ENCODE measurements around the gene C11orf54. TPM values are rescaled to one million over a fixed set of nuclear protein-coding genes. Genes with fewer than 3 reads are reported as not detected.
"Not testable (repeated sequence)": the region's sequence is repeated elsewhere in the genome, so short reads cannot be mapped to it uniquely, and the experiment has no call there.

C11orf54 gene
- total RNA-seq, 4 donors from 2014 or later: 23.4 to 43.1 (median 37.1) TPM

DNA sequence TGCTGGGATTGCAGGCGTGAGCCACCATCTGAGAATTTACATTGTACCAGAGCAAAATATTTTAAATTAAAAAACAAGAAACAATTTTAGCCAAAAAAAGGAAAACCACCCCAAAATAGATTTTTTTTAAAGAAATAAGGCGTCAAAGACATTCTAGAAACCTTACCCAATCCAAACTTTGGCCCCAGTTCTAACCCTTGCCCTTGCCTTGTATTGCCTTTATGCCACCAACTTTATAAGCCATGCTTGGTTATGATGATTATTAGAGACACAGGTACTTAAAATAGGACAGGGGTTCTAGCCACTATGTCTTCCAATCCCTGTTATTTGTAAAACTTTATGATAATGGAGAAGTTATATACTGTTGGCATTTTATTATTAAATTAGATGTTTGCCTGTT, 11.8 kb downstream of the C11orf54 start:
- no peaks in the 10 kb centered on the region for H3K4me1 ChIP-seq
- H3K36me3 ChIP-seq: peaks cover 4 to 52% (median 16%) of the 10 kb centered on the region in 3 donors
- H3K27ac ChIP-seq: no peak overlapping the region
- H3K27me3 ChIP-seq: no peaks in the 10 kb centered on the region
- no peak overlapping the region for H3K4me3 ChIP-seq
- TF ChIP-seq EP300 (IDR thresholded peaks at IDR 0.05): no peak
- no peak for TF ChIP-seq POLR2A (IDR thresholded peaks at IDR 0.05)
- TF ChIP-seq, protein P1, sequence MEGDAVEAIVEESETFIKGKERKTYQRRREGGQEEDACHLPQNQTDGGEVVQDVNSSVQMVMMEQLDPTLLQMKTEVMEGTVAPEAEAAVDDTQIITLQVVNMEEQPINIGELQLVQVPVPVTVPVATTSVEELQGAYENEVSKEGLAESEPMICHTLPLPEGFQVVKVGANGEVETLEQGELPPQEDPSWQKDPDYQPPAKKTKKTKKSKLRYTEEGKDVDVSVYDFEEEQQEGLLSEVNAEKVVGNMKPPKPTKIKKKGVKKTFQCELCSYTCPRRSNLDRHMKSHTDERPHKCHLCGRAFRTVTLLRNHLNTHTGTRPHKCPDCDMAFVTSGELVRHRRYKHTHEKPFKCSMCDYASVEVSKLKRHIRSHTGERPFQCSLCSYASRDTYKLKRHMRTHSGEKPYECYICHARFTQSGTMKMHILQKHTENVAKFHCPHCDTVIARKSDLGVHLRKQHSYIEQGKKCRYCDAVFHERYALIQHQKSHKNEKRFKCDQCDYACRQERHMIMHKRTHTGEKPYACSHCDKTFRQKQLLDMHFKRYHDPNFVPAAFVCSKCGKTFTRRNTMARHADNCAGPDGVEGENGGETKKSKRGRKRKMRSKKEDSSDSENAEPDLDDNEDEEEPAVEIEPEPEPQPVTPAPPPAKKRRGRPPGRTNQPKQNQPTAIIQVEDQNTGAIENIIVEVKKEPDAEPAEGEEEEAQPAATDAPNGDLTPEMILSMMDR (IDR thresholded peaks at IDR 0.05): no peak
- 91 to 93% methylated on average over 2 of the region's 2 CpGs for WGBS, 2 donors
- no peak for DNase-seq (ENCODE audit: low spot score in 2 of 2)
- no peaks in the 10 kb centered on the region for H3K9me3 ChIP-seq

DNA sequence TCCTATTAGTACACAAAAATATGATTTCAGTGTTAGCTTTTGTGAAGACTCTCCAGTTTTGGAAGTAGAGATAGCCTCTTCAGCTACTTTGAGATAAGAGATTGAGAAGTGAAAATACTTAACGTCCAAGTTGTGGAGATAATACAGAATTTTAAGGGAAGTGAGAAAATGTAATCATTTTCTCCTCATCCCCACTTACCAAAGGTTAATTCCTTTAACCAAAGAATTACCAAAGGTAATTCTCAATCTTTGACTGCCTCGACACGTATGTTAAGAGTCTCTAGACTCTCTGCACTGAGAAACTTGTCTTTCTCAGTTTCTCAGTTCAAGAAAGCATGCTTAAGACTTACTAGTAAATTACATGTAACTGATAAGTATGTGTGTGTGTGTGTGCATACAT, 15.3 kb downstream of the C11orf54 start:
- H3K9me3 ChIP-seq: no peaks in the 10 kb centered on the region
- H3K36me3 ChIP-seq: peaks cover 7 to 87% (median 41%) of the 10 kb centered on the region in 3 donors
- H3K4me1 ChIP-seq: no peaks in the 10 kb centered on the region
- TF ChIP-seq, protein P1 (IDR thresholded peaks at IDR 0.05): no peak
- TF ChIP-seq EP300 (IDR thresholded peaks at IDR 0.05) (no peak), POLR2A (IDR thresholded peaks at IDR 0.05) (no peak)
- H3K27ac ChIP-seq: no peak overlapping the region
- DNase-seq (ENCODE audit: low spot score in 2 of 2): no peak
- H3K27me3 ChIP-seq: no peaks in the 10 kb centered on the region
- H3K4me3 ChIP-seq: no peak overlapping the region
- WGBS, 2 donors: 86 to 88% methylated on average over 3 of the region's 3 CpGs

DNA sequence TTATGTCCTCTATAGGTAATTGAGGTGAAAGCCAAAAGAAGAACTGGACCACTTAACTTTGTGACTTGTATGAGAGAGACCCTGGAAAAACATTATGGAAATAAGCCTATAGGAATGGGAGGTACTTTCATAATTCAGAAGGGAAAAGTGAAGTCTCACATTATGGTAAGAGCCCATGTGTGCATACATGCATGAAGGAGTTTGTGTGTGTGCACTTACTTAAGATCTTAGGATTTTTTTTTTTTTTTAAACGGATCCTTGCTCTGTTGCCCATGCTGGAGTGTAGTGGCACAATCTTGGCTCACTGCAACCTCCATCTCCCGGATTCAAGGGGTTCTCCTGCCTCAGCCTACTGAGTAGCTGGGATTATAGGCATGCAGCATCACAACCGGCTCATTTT, 15.8 kb downstream of the C11orf54 start:
- TF ChIP-seq, protein P1 (IDR thresholded peaks at IDR 0.05): no peak
- no peaks in the 10 kb centered on the region for H3K27me3 ChIP-seq
- no peak overlapping the region for H3K4me3 ChIP-seq
- no peak overlapping the region for H3K27ac ChIP-seq
- H3K9me3 ChIP-seq: no peaks in the 10 kb centered on the region
- peaks cover 7 to 89% (median 41%) of the 10 kb centered on the region in 3 donors for H3K36me3 ChIP-seq
- no peaks in the 10 kb centered on the region for H3K4me1 ChIP-seq
- no peak for DNase-seq (ENCODE audit: low spot score in 2 of 2)
- WGBS, 2 donors: 90 to 96% methylated on average over 3 of the region's 3 CpGs

DNA sequence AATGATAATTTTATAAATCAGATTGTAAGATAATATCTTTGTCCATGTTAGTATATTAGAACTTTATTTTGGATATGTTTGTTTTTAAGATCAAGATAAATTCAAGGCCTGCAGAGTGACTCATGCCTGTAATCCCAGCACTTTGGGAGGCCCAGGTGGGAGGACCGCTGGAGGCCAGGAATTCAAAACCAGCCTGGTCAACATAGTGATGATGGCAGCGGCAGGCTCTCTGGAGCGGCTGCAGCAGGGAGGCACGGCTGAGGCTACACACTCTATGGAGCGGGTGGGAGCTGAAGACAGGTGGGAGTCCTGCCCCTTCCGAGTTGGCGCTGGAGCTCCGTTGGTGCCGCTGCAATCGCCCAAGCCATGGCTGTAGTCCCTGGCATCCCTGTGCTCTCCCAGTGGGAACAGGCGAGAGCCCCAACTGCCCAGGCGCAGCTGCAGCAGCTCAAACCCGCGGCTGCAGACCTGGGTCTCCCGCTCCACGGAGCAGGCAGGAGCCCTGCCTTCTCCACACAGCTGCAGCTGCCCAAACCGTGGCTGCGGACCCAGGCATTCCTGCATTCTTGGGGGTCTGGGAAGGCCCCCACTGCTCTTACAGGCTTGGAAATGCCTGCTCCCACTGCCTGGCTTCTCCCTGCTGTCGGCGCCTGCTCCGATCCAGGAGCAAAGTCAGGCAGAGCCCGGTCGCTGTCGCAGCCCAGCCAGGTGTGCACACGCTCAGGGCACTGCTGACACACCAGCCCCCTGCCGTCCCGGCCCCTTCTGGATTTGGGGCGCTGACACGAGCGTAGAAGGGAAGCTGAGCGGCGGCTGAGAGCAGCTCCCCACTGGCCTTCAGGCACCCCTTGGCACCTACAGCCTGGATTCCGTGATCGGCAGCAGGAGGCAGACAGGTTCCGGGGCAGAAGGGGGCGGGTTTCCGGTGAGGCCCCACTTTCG, 16.7 kb downstream of the C11orf54 start:
- peaks cover 7 to 93% (median 41%) of the 10 kb centered on the region in 3 donors for H3K36me3 ChIP-seq
- H3K4me1 ChIP-seq: no peaks in the 10 kb centered on the region
- H3K4me3 ChIP-seq: no peak overlapping the region
- no peak for DNase-seq (ENCODE audit: low spot score in 2 of 2)
- no peaks in the 10 kb centered on the region for H3K27me3 ChIP-seq
- H3K27ac ChIP-seq: no peak overlapping the region
- H3K9me3 ChIP-seq: no peaks in the 10 kb centered on the region
- TF ChIP-seq, protein P1 (IDR thresholded peaks at IDR 0.05): no peak
- no peak for TF ChIP-seq POLR2A (IDR thresholded peaks at IDR 0.05)
- no peak for TF ChIP-seq EP300 (IDR thresholded peaks at IDR 0.05)
- 96 to 97% methylated on average over 14 to 25 of the region's 38 CpGs for WGBS, 2 donors

DNA sequence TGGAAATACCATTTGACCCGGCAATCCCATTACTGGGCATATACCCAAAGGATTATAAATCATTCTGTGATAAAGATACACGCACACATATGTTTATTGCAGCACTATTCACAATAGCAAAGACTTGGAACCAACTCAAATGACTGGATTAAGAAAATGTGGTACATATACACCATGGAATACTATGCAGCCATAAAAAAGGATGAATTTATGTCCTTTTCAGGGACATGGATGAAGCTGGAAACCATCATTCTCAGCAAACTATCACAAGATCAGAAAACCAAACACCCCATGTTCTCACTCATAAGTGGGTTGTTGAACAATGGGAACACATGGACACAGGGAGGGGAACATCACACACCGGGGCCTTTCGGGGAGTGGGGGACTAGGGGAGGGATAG, 17.7 kb downstream of the C11orf54 start:
- not testable (repeated sequence) for H3K4me1 ChIP-seq; H3K4me3 ChIP-seq; H3K27ac ChIP-seq; H3K9me3 ChIP-seq; DNase-seq (ENCODE audit: low spot score in 2 of 2); H3K27me3 ChIP-seq
- WGBS, 2 donors: 97 to 98% methylated on average over 4 of the region's 4 CpGs
- H3K36me3 ChIP-seq: peaks cover 7 to 94% (median 41%) of the 10 kb centered on the region in 3 donors

All from tibial nerve (tissue), 4 donors.